Measurements from ENCODE around the gene NOL4L.

- TF ChIP-seq CTCF (optimal IDR thresholded peaks at IDR 0.05 in 1 of 3, IDR thresholded peaks at IDR 0.05 in 1 of 3, conservative IDR thresholded peaks at IDR 0.05 in 1 of 3; ENCODE audit: extremely low read depth in 1 of 3, insufficient read depth in 2 of 3, low read length in 3 of 3) (no peak), EZH2 (IDR thresholded peaks at IDR 0.05; ENCODE audit: low read length) (no peak)
These were observed 49.1 kb upstream of the NOL4L start for GRCh38 chr20:32634041-32634805.

Measured in keratinocyte (primary cell).